ENCODE data around the gene GNAQ.

GNAQ gene

GRCh38 chr9:77677397-77677796 lies 354.2 kb downstream of the GNAQ start:
- DNase-seq, result no peak

GRCh38 chr9:77673941-77674791 lies 357.4 kb downstream of the GNAQ start:
- no peak for DNase-seq

- DNase-seq, result no peak
Measured at GRCh38 chr9:77672183-77672582, 359.4 kb downstream of the GNAQ start.

- no peak for DNase-seq
Measured at GRCh38 chr9:77667151-77667550, 364.5 kb downstream of the GNAQ start.
